ENCODE measurements around the gene CKB.
A peak's percentile ranks its signal among the peaks of the same experiment; 100 is the strongest.

CKB gene

DNA sequence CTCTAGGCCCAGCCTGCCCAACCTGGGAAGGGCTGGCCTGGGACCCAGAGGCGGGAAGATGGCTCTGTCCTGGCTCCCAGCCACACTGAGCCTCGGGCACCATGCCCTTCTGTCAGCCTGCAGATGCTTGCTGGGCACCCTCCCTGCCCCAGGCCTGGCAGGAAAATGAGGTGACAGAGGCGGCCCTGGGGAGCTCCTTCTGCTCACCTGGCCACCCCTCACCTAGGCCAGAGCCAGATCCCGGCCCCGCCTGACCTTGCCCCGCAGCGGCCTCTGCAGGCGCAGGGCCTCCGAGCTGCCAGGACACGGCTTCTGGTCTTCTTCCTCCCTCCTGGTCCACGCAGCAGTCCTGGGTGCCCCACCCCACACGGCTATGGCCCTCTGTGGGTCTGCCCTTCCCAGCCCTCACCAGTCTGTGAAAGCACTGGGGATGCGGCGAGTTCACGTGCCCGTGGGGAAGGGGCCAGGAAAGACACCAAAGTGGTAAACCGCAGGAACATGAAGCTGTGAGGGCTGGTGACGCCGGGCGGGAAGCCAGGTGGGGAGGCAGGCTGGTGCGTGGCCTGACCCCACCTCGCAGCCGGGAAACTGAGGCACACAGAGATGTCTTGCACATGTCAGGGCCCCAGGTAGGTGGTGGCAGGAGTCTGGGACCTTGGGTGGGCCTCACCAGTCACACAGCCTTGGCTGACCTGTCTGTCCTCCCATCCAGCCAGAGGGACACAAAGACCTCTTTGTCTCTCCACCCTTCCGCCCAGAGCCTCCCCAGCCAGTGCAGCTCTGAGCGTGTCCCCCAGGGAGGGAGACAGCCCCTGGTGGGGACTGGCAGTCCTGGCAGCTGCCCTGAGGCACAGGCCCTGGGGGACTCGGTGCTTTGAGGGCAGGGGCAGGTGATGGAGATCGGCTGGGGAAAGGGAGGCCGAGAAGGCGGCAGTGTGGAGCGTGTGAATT, 27.0 kb upstream of the CKB start:
- no peak for DNase-seq

DNA sequence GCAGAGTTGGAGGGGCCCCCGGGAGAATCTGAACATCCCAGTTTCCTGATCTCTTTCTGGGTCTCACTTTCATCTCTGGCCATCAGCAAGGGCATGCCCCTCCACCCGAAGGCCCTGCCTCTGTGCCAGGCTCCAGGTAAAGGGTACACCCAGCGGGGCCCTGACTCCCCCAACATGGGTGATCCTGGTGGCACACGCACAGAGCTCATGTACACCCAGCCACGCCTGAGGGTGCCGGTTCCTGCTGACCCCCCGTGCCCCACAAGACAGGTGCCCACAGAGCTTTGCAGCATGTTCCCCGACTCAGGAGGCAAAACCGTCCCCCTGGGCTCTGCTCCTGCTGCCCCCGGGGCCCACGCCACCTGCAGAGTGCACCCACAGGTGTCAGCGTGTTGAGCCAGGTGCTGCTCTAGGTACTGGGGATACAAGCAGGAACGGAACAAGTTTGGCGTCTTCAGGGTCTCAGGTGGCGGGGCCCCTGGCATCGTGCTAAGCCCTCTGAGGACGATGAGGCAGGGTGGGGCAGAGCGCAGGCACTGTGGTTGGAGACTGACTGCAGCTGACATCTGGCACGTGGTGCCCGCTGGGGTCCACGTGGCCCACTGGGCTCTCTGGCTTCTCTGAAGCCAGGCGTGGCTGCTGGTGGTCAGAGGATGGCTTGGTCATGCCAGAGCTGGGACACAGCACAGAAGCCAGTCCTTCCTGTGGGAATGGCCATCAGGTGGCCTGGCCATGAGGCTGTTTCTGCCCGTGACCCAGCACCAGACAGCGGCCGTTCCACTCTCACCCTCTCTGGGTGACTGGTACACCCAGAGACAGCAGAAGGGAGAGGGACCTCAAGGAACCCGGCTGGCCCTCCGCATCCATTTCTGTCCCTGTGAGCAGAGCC, 26.1 kb upstream of the CKB start:
- DNase-seq: no peak

DNA sequence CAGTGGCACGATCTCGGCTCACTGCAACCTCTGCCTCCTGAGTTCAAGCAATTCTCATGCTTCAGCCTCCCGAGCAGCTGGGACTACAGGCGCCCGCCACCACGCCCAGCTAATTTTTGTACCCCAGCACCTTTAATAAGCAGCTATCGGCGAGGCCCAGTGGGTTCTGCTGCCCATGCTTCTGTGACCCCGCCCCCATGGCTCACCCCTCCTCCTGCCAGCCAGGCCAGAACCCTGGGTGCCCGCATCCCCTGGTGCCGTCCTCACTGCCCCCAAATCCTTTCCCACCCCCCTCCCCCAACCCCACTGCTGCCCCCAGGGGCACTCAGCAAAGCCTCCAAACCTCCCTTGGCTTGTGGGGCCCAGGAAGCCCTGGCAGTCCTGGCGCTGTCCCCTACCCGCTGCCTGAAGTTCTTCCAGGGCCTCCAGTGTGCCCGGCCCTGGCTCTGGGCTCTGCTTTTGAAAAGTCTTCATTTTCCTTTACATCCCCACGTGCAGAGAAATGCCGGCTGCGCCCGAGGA, 25.4 kb upstream of the CKB start:
- DNase-seq: no peak

DNA sequence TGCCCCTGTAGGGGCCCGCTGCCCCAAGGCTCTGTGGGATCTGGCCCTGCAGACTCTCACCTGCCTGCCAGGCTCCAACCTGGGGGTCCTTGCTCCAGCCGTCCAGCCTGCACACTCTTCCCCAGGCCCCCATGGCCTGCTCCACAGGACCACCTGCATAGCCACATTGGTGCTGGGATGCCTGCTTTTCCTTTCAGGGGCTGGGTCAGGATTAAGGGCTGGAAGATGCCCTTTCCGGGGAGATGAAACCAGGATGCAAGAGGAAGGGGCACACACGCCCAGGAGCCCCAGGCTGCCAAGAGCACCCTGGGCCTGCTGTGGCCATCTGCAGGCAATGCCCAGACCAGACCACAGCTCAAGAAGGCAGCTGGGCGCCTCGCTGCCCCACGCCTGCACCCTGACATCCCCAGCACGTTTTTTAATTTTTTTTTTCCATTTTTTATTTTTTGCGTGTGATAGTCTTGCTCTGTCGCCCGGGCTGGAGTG, 24.9 kb upstream of the CKB start:
- DNase-seq: no peak

DNA sequence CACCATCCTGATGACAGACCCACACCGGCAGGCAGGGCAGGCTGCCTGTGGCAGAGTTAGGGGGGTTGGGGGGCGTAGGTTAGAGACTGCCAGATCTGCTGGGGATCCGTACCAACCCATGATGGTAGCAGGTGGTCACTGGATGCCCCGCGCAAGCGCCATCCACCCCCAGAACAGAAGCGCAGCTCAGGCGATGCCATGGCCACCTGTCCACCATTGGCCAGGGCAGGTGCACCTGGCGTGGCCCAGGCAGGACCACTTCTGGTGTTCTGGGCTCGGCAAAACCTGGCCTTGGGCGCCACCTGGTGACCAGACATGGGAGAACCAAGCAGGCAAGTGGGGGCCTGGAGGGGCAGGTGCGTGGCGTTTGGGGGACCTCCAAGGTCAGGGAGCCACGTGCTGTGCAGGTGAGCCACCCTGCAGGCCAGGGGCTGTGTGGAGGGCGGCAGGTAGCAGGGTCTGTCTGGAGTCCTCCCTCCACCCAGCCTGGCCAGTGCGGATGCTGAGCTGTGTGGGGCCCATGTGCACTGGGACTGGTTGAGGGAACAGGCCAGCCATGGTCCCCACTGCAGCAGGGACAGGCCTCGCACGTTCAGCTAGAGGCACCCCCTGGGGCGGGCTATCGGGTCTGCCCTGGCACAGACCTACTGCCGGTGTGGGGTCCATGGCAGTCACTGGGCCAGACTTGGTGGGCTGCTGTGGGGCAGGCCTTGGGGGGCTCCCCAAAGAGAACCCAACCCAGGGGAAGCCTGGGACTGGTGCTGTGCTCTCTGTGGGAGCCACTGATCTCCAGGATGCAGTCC, 24.2 kb upstream of the CKB start:
- peak; percentile 42 to 73 for DNase-seq

DNA sequence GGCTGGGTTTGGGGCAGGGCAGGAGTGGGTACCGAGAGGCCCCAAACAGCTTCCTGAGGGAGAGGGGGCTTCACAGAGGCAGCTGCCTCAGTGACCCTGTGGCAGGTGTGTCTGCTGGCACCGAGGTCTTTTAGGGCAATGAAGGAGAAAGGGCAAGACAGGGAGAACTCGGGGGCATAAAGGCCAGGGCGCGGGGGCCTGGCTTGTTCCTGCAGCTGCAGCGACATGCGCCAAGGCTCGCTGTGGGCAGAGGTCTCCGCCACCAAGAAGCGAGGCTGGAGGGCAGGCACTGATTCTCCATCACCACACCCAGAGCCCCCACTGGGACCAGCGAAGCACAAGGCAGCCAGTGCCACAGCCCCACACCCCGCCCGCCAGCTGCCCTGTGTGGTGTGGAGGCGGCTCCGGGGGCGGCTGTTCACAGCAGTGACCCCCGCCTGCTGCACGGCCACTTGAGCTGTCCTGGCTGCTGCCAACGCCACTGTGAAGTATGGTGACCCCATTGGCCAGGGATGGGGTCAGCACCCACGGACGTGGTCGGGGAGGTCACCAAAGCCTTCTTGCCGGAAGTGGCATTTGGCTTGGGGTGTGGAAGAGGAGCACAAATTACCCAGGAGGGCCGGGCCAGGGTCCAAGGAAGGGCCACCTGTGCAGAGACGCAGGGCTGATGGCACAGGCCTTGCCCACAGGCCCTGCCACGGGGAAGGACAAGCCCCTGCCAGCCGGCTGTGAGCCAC, 23.5 kb upstream of the CKB start:
- DNase-seq: no peak

DNA sequence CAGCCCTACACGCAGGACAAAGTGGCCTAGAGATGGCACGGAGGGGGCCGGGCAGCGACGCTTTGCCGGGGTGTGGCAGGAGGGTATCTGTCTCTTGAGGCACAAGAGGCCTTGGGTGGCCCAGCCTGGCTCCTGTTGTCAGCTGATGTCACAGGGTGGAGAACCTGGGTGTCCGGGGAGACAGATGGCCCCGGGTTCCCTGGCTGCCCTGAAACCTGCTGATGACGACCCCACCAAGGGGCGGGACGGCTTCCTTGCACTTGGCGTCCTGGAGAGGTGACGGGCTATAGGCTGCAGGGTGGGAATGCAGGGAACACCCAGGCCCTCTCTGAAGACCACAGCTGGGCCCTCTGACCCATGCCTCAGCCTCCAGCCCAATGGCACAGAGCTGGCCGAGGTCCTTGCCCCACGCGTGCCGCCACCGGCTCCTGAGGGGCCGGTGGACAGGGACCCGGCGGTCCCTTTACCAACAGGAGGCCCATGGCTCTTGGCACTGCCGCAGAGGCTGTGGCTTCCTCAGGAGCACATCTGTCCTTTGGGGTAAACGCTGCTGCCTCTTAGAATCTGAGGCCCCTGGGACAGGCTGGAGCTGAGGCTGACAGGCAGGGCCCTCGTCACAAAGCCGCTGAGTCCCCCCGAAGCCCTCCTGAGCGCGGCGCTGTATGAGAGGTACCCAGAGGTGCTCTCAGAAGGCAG, 22.7 kb upstream of the CKB start:
- no peak for DNase-seq

DNA sequence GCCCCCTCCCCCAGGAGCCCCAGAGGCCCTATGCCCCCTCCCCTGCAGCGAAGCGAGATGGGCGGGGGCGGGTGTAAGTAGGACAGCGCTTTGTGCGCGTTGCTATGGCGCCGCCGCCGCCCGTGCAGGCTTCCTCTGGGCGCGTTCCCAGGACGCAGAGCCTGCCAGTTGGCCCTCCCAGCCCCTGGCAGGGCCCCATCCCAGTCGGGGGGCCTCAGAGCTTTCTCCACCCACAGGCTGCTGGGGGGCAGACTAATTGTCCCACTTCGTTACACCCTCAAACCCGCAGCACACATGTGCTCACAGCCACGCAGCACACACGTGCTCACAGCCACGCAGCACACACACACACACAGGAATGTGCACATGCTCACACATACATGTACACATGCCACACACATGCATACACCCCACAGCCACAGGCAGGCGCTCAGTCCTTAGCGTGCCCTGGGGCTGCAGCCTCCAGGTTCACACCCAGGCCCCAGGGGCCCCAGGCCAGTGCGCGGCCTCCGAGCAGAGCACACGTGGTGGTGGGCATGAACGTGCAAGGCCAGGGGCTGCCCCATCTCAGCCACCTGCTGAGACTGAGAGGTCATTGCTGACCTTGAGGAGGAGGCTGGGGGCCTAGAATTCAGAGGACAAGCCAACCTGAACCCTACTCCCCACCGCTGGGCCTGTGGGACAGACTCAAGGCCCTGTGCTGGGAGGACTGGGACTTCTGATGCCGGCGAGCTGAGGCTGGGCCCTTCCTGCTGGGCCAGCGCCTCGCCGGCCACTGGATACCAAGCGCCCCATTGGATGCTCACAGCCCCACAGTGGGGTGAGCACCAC, 22.0 kb upstream of the CKB start:
- DNase-seq: no peak

DNA sequence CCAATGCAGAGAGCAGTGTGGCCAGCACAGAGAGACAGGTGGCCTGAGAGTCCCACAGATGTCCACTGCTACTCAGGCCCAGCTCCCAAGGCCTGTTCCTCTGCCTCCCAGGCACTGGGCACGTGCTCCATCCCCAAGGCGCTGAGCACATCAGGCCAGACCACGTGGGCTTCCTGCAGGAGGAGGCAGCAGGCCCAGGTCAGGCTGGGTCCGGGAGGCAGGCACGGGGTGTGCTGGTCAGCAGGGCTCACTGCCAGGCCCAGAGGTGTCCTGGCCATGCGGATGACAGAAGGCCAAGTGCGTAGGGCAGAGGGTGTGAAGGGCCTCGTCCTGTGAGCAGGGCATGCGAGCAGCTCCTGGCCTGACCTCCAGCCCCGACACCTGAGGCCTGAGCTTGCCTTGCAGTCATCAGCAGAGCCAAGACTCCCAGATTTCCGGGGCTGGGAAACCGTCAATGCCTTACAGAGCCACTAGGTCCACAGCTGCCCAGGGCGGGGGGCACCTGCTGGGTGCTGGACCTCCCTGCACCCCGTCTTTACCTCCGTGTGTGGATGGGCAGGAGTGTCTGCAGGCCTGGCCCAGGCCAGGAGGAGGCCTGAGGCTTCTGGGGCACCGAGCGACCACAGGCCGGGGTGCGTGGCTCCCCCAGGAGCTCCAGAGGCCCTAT, 21.2 kb upstream of the CKB start:
- no peak for DNase-seq

DNA sequence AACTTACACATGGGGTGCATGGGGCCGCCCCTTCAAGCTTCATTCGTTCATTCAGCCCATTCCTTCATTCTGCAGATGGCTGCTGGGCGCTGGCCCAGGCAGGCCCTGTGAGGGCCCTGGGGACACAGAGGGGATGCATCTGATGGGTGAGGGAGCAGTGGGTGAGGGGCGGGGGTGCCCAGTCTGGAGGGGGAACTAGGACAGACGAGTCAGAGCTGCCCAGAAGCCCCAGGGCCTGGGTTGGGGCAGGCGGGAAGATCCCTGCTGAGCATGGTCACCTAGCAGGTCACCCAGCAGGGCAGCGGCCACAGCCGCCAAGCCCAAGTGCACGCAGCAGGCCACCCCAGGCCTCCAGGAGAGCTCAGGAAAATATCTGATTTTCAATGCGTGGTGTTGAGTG, 20.5 kb upstream of the CKB start:
- no peak for DNase-seq

DNA sequence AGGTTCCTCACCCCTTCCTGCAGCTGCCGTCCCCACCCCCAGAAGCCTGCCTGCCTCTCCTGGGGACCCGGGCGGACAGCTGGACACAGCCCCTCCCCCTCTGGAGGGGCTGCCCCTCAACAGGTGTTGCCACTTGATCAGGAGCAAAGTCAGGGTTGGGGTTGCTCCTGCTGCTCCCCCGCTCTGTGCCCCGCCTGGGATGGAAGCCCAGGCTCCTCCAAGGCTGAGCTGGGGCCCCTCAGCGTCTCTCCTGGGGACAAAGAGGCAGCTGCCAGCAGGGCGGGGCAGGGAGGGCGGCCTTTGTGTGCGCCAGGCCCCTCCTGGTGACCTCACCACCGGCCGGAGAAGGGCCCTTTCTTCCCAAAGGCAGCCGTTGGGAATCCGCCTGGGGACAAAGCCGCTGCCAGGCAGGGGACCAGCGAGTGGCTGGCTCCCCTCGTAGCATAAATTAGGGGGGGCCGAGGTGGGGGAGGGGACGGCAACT, 20.0 kb upstream of the CKB start:
- DNase-seq: no peak

DNA sequence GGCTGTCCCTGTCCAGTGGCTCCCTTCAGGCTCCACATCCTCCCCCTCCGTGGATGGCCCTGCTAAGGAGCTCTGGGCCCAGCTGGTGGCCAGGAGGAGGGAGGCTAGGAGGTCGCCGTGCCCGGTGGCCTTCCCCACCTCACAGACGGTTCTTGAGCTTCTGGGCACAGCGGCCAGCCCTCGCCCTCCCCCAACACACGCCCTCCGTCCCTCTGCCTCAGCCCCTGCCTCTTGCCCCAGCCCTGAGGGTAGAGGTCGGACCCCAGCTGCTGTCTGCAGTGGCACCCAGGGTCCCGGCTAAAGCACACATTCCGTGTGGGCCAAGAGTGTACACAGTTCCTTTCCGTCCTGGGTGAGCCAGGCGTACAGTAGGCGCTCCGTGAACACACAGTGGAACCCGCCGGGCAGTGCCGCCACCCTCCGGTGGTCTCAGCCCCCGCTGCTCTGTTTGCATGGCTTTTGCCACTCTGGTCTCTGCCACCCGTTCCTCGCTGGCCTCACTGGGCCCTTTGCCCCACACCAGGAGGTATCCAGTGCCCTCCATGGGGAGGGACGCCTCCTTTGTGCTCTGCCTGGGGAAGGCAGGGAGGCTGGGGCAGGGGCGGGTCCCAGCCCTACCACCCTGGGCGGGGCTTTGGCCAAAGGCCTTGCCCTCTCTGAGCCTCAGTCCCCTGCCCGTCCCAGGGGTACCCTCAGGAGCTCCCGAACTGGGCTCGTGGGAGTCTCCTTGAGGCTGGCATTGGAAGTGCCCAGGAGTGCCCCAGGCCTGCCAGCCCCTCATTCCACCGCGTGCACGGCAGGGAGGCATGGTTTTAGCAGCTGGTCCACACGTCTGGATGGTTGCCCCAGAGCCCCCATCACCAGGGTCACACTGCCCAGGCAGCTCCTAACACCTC, 19.3 kb upstream of the CKB start:
- DNase-seq: no peak

DNA sequence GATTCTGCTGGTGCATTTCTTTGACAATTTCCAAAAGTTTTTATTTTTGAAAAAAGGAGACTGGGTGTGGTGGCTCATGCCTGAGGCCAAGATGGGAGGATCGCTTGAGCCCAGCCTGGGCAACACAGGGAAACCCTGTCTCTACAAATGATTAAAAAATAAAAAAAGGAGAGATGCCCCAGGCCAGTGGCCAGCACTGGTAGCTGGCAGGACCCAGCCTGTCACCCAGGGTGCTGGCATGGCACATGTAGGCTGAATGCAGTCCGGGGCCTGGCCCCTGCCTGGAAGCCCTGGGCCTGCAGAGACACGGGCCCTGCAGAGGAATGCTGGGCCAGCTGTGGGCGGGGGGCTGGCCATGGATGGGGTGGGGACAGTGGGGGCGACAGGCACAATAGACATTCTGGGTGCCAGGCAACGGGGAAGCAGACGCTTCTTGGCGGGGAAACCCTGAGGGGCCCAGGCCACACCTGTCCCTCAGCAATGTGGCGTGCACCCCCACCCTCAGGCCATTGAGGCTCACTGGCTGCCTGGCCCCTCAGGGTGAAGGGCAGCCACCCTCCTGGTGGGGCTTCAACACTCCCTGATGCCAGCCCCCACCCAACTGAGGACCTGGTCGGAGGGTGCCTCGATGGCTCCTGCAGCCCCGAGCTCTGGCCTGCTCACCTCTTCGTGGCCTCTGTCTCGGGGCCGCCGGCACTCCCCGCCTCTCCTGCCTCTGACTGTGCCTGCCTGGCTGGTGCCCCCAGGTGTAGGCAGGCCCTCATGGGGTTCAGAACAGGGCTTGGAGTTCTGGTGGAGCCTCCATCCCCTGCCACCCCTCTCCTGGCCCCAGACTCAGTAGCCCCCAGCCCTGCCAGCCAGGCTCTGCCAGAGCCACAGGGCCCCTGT, 18.4 kb upstream of the CKB start:
- DNase-seq: no peak

DNA sequence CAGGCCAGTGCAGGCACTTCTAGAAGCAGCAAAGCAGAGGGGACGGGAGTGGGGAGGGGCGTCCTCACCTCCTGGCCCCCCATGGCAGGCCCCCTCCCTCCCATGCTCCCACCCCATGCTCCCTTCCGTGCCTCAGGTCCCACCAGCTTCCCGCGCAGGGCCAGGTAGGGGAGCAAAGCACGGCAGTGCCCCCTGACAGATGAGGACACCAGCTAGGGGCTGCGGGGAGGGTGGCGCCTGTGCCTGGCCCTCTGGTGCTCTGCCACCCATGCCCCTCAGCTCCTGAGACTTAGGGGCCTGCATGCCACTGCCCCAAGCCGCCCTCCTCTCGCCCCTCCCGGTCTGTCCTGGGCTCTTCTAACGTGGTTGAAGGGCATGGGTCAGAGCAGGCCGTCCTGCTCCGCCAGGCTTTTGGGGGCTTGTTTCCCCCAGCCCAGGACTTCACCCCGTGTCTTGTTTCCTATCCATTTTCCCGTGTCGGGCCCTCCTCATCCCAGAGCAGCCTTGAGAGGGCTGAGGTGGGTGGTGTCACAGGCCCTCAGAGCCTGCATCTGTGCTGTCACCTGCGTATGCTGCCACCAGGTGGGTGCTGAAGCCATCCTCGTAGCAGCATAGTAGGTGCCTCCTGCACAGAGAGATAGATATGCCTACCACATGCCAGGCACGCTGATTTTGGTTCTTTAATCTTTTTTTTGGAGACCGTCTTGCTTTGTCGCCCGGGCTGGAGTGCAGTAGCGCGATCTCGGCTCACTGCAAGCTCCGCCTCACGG, 16.6 kb upstream of the CKB start:
- no peak for DNase-seq

DNA sequence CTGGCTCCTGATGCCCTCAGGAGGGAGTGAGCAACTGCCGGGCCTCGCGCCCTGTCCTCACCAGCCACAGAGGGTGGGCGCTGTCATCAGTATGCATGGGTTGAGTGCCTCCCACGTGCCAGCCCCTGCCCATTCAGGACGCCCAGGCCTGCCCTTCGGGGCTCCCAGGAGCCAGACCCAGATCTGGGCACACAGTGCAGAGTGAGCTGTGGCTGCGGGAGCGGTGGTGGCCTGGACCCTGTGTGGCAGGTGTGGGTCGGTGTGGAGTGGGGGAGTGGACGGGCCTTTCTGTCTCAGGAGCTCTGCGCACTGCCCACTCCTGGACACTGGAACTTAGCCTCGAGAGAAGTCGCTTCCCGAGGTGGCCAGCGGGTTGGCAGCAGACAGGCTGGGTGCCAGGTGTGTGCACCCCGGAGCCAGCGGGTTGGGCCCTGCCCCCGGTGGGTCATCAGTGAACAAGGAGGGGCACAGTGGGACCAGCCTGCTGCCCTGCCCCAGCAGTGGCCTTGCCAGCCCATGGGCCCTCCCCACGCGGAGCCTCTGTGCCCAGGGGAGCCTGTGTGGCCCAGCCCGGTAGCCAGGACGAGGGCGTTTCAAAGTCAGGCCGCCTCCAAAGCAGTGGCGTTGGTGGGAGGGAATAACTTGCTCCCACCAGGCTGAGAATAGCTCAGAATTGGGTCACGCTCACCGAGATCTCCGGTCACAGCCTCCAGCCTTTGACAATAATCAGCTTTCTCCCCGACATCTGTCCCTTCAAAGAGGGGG, 15.8 kb upstream of the CKB start:
- DNase-seq: no peak
